ENCODE measurements around the gene SLC24A3.
"Not testable (repeated sequence)": the region's sequence is repeated elsewhere in the genome, so short reads cannot be mapped to it uniquely, and the experiment has no call there.

Gene SLC24A3

DNA sequence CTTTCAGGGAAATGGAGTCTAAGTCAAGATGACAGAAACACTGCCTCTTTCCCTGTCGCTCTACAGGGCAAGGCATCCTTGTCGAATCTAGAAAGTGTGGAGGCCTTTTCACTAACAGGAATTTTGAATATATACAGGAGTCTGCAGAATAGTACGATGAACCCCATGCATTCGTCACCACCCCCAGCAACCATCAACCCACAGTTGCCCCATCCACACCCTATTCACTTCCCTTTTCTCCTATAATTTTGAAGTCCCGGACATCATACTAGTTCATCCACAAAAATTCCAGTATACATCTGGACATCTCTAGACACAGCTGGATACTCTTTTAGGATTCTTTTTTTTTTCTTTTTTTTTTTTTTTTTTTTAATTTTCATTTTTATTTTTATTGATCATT, 464.9 kb downstream of the SLC24A3 start:
- Histone ChIP-seq H3K79me2 (ENCODE audit: control insufficient read depth, insufficient read depth, low read length, poor library complexity) (no peaks in the 10 kb centered on the region), H3K4ac (ENCODE audit: low read depth, low read length) (no peak overlapping the region), H3K9me3 (ENCODE audit: insufficient read depth, low read depth, low read length) (peaks cover 7% of the 10 kb centered on the region), H2BK120ac (ENCODE audit: insufficient read depth, low read length, poor library complexity) (no peak overlapping the region), H3K27me3 (ENCODE audit: insufficient read depth, low read length) (no peaks in the 10 kb centered on the region), H2BK5ac (ENCODE audit: low read depth, low read length, poor library complexity) (no peak overlapping the region), H3K79me1 (ENCODE audit: low read length) (no peaks in the 10 kb centered on the region), H2BK12ac (ENCODE audit: low read length) (no peak overlapping the region), H4K12ac (ENCODE audit: low read depth, low read length) (no peak overlapping the region), H3K4me3 (ENCODE audit: low read depth, low read length) (no peak overlapping the region), H4K91ac (ENCODE audit: low read depth, low read length) (no peak overlapping the region), H4K8ac (ENCODE audit: low read depth, low read length) (no peak overlapping the region), H3K27ac (ENCODE audit: low read depth, low read length) (no peak overlapping the region), H3K23ac (ENCODE audit: low read length) (no peak overlapping the region), H2AFZ (ENCODE audit: insufficient read depth, low read length, poor library complexity) (no peak overlapping the region), H3K14ac (ENCODE audit: low read length) (no peak overlapping the region), H3K4me2 (ENCODE audit: low read length) (no peak overlapping the region), H3K4me1 (ENCODE audit: control insufficient read depth in 1 of 2, insufficient read depth in 2 of 2, low read length in 2 of 2) (no peaks in the 10 kb centered on the region), H3K9ac (ENCODE audit: low read length) (no peak overlapping the region), H3K18ac (ENCODE audit: low read length) (no peak overlapping the region), H3K36me3 (ENCODE audit: control insufficient read depth in 1 of 2, insufficient read depth in 2 of 2, low read length in 2 of 2) (peaks cover 0 to 3% of the 10 kb centered on the region in 2 experiments), H2AK5ac (ENCODE audit: low read length) (no peak overlapping the region)
- no CpG with 5 or more reads among the region's 5 CpGs for WGBS (ENCODE audit: extremely low coverage, insufficient coverage, insufficient read length)
- DNase-seq = no peak

DNA sequence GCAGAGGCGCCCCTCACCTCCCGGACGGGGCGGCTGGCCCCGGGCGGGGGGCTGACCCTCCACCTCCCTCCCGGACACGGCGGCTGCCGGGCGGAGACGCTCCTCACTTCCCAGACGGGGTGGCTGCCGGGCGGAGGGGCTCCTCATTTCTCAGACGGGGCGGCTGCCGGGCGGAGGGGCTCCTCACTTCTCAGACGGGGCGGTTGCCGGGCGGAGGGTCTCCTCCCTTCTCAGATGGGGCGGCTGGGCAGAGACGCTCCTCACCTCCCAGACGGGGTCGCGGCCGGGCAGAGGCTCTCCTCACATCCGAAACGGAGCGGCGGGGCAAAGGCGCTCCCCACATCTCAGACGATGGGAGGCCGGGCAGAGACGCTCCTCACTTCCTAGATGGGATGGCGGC, 466.1 kb downstream of the SLC24A3 start:
- H4K91ac ChIP-seq (ENCODE audit: low read depth, low read length); H4K12ac ChIP-seq (ENCODE audit: low read depth, low read length); H3K14ac ChIP-seq (ENCODE audit: low read length); DNase-seq; H2BK5ac ChIP-seq (ENCODE audit: low read depth, low read length, poor library complexity); H3K9me3 ChIP-seq (ENCODE audit: insufficient read depth, low read depth, low read length); H3K9ac ChIP-seq (ENCODE audit: low read length); H2BK120ac ChIP-seq (ENCODE audit: insufficient read depth, low read length, poor library complexity); H3K4me1 ChIP-seq (ENCODE audit: control insufficient read depth in 1 of 2, insufficient read depth in 2 of 2, low read length in 2 of 2); H2BK12ac ChIP-seq (ENCODE audit: low read length); H3K79me1 ChIP-seq (ENCODE audit: low read length); H3K27me3 ChIP-seq (ENCODE audit: insufficient read depth, low read length); H3K18ac ChIP-seq (ENCODE audit: low read length); H3K4me3 ChIP-seq (ENCODE audit: low read depth, low read length); H3K23ac ChIP-seq (ENCODE audit: low read length); H3K4me2 ChIP-seq (ENCODE audit: low read length); H2AK5ac ChIP-seq (ENCODE audit: low read length); H3K27ac ChIP-seq (ENCODE audit: low read depth, low read length); H3K4ac ChIP-seq (ENCODE audit: low read depth, low read length); H3K36me3 ChIP-seq (ENCODE audit: control insufficient read depth in 1 of 2, insufficient read depth in 2 of 2, low read length in 2 of 2); H2AFZ ChIP-seq (ENCODE audit: insufficient read depth, low read length, poor library complexity); H3K79me2 ChIP-seq (ENCODE audit: control insufficient read depth, insufficient read depth, low read length, poor library complexity); H4K8ac ChIP-seq (ENCODE audit: low read depth, low read length): not testable (repeated sequence)
- no CpG with 5 or more reads among the region's 38 CpGs for WGBS (ENCODE audit: extremely low coverage, insufficient coverage, insufficient read length)

- H2AK5ac ChIP-seq (ENCODE audit: low read length) = no peak overlapping the region
- H2AFZ ChIP-seq (ENCODE audit: insufficient read depth, low read length, poor library complexity) = no peak overlapping the region
- no peak overlapping the region for H3K23ac ChIP-seq (ENCODE audit: low read length)
- WGBS (ENCODE audit: extremely low coverage, insufficient coverage, insufficient read length) = no CpG with 5 or more reads among the region's 5 CpGs
- H2BK120ac ChIP-seq (ENCODE audit: insufficient read depth, low read length, poor library complexity) = no peak overlapping the region
- no peaks in the 10 kb centered on the region for H3K27me3 ChIP-seq (ENCODE audit: insufficient read depth, low read length)
- H3K4ac ChIP-seq (ENCODE audit: low read depth, low read length) = no peak overlapping the region
- H3K9me3 ChIP-seq (ENCODE audit: insufficient read depth, low read depth, low read length) = peaks cover 8% of the 10 kb centered on the region
- DNase-seq = no peak
- H3K4me1 ChIP-seq (ENCODE audit: control insufficient read depth in 1 of 2, insufficient read depth in 2 of 2, low read length in 2 of 2) = no peaks in the 10 kb centered on the region
- no peak overlapping the region for H3K14ac ChIP-seq (ENCODE audit: low read length)
- H3K9ac ChIP-seq (ENCODE audit: low read length) = no peak overlapping the region
- no peak overlapping the region for H4K12ac ChIP-seq (ENCODE audit: low read depth, low read length)
- no peak overlapping the region for H4K8ac ChIP-seq (ENCODE audit: low read depth, low read length)
- no peak overlapping the region for H3K4me3 ChIP-seq (ENCODE audit: low read depth, low read length)
- H3K27ac ChIP-seq (ENCODE audit: low read depth, low read length) = no peak overlapping the region
- no peak overlapping the region for H2BK5ac ChIP-seq (ENCODE audit: low read depth, low read length, poor library complexity)
- no peak overlapping the region for H3K4me2 ChIP-seq (ENCODE audit: low read length)
- H3K79me2 ChIP-seq (ENCODE audit: control insufficient read depth, insufficient read depth, low read length, poor library complexity) = no peaks in the 10 kb centered on the region
- no peak overlapping the region for H3K18ac ChIP-seq (ENCODE audit: low read length)
- H2BK12ac ChIP-seq (ENCODE audit: low read length) = no peak overlapping the region
- H3K36me3 ChIP-seq (ENCODE audit: control insufficient read depth in 1 of 2, insufficient read depth in 2 of 2, low read length in 2 of 2) = peaks cover 0 to 3% of the 10 kb centered on the region in 2 experiments
- H4K91ac ChIP-seq (ENCODE audit: low read depth, low read length) = no peak overlapping the region
- no peaks in the 10 kb centered on the region for H3K79me1 ChIP-seq (ENCODE audit: low read length)
Measured at GRCh38 chr20:19679900-19680495, 467.6 kb downstream of the SLC24A3 start.

DNA sequence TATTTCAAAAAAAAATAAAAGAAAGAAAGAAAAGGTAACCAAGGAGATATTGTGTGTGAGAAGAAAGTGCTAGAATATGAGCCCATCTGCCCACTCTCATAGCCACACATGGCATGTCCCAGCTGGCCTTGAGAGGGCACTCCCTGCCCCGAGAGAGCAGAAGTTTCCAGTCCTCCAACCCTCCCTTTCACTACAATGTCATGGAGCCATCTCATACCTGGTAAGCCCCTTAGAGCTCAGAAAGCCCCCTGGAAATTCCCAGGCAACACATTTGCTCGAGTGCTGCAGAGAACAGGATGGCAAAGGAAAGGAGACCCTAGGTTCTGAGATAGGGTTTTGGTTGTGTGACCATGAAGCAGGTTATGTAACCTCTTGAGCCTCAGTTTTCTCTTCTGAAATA, 469.8 kb downstream of the SLC24A3 start:
- peaks cover 0 to 3% of the 10 kb centered on the region in 2 experiments for H3K36me3 ChIP-seq (ENCODE audit: control insufficient read depth in 1 of 2, insufficient read depth in 2 of 2, low read length in 2 of 2)
- H3K27me3 ChIP-seq (ENCODE audit: insufficient read depth, low read length) = no peaks in the 10 kb centered on the region
- no peak overlapping the region for H2AK5ac ChIP-seq (ENCODE audit: low read length)
- DNase-seq = no peak
- H3K4me2 ChIP-seq (ENCODE audit: low read length) = no peak overlapping the region
- H3K79me1 ChIP-seq (ENCODE audit: low read length) = no peaks in the 10 kb centered on the region
- H3K9ac ChIP-seq (ENCODE audit: low read length) = no peak overlapping the region
- no peak overlapping the region for H2BK120ac ChIP-seq (ENCODE audit: insufficient read depth, low read length, poor library complexity)
- H3K23ac ChIP-seq (ENCODE audit: low read length) = no peak overlapping the region
- H4K8ac ChIP-seq (ENCODE audit: low read depth, low read length) = no peak overlapping the region
- H2AFZ ChIP-seq (ENCODE audit: insufficient read depth, low read length, poor library complexity) = no peak overlapping the region
- H3K18ac ChIP-seq (ENCODE audit: low read length) = no peak overlapping the region
- no peaks in the 10 kb centered on the region for H3K79me2 ChIP-seq (ENCODE audit: control insufficient read depth, insufficient read depth, low read length, poor library complexity)
- H3K9me3 ChIP-seq (ENCODE audit: insufficient read depth, low read depth, low read length) = peaks cover 18% of the 10 kb centered on the region
- WGBS (ENCODE audit: extremely low coverage, insufficient coverage, insufficient read length) = no CpG with 5 or more reads among the region's 2 CpGs
- no peak overlapping the region for H2BK5ac ChIP-seq (ENCODE audit: low read depth, low read length, poor library complexity)
- no peak overlapping the region for H3K27ac ChIP-seq (ENCODE audit: low read depth, low read length)
- H3K4me1 ChIP-seq (ENCODE audit: control insufficient read depth in 1 of 2, insufficient read depth in 2 of 2, low read length in 2 of 2) = no peaks in the 10 kb centered on the region
- H3K4me3 ChIP-seq (ENCODE audit: low read depth, low read length) = no peak overlapping the region
- H2BK12ac ChIP-seq (ENCODE audit: low read length) = no peak overlapping the region
- no peak overlapping the region for H3K4ac ChIP-seq (ENCODE audit: low read depth, low read length)
- H4K12ac ChIP-seq (ENCODE audit: low read depth, low read length) = no peak overlapping the region
- no peak overlapping the region for H4K91ac ChIP-seq (ENCODE audit: low read depth, low read length)
- H3K14ac ChIP-seq (ENCODE audit: low read length) = no peak overlapping the region
